ENCODE results near the gene ATAD5. TPM values are rescaled to one million over a fixed set of nuclear protein-coding genes. Genes with fewer than 3 reads are reported as not detected.
A peak's percentile ranks its signal among the peaks of the same experiment; 100 is the strongest.
"Not testable (repeated sequence)": the region's sequence is repeated elsewhere in the genome, so short reads cannot be mapped to it uniquely, and the experiment has no call there.

Gene ATAD5
- total RNA-seq, 1 donor from 2014 or later = 5.1 TPM

- DNase-seq = not testable (repeated sequence)
These were observed 8.8 kb upstream of the ATAD5 start for GRCh38 chr17:30822919-30823318.

GRCh38 chr17:30823421-30823820 is 8.3 kb upstream of the ATAD5 start:
- no peak for DNase-seq

GRCh38 chr17:30824002-30824355 is 7.8 kb upstream of the ATAD5 start:
- DNase-seq = no peak

- DNase-seq = peak; percentile 92
These were observed 7.2 kb upstream of the ATAD5 start, which contains the start of gene CRLF3 for GRCh38 chr17:30824356-30825145. CRLF3 (minus strand) TSS chr17:30824692; CDS start chr17:30824651, 41 bp downstream.

- no peak for DNase-seq
These were observed 4.7 kb upstream of the ATAD5 start for GRCh38 chr17:30827082-30827481.

GRCh38 chr17:30829022-30829421 is 2.7 kb upstream of the ATAD5 start:
- DNase-seq = no peak

GRCh38 chr17:30831257-30831656 is 509 bp upstream of the ATAD5 start:
- DNase-seq = no peak

GRCh38 chr17:30832438-30833124 is 815 bp downstream of the ATAD5 start:
- no peak for DNase-seq

- DNase-seq = no peak
These were observed 6.5 kb downstream of the ATAD5 start for GRCh38 chr17:30838202-30838807.

GRCh38 chr17:30840771-30841170 is 9.0 kb downstream of the ATAD5 start:
- no peak for DNase-seq

GRCh38 chr17:30848021-30848420 is 16.3 kb downstream of the ATAD5 start:
- DNase-seq = no peak

- DNase-seq = no peak
These were observed 22.4 kb downstream of the ATAD5 start for GRCh38 chr17:30854146-30854545.

- DNase-seq = no peak
These were observed 26.9 kb downstream of the ATAD5 start for GRCh38 chr17:30858556-30859250.

- no peak for DNase-seq
These were observed 32.9 kb downstream of the ATAD5 start for GRCh38 chr17:30864636-30865035.

- no peak for DNase-seq
These were observed 37.2 kb downstream of the ATAD5 start for GRCh38 chr17:30869005-30869404.

- no peak for DNase-seq
These were observed 54.4 kb downstream of the ATAD5 start for GRCh38 chr17:30886187-30886586.

GRCh38 chr17:30894236-30894635 is 62.5 kb downstream of the ATAD5 start:
- no peak for DNase-seq

GRCh38 chr17:30897311-30897710 is 65.5 kb downstream of the ATAD5 start:
- DNase-seq = no peak

GRCh38 chr17:30905742-30906100 is 74.0 kb downstream of the ATAD5 start:
- DNase-seq = no peak

- DNase-seq = peak; percentile 75
These were observed 74.5 kb downstream of the ATAD5 start, which contains the start of gene TEFM for GRCh38 chr17:30906101-30906911. TEFM (minus strand) TSS chr17:30906238; CDS start chr17:30906198, 40 bp downstream.

GRCh38 chr17:30908717-30909420 is 77.1 kb downstream of the ATAD5 start:
- DNase-seq = no peak

Data from skin of body (tissue), 2 donors.